ENCODE data around the gene PBRM1.

Gene PBRM1

DNA sequence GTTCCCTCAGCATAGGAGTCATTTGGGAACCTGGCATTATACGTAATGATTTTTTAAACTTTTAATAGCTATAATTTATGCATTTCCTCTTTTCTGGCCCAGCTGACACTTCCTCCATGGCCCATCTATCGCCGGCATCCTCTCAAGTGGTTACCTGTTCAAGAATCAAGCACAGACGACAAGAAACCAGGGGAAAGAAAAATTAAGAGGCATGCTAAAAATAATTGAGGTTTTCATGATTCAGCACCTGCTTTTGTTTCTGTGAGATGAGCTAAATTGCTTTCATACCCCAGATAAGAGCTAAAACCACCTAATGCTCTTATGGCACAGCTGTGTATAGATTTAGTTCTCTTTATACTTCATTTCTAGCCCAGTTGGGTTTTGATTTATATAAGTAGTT lies 21.9 kb upstream of the PBRM1 start:
- TF ChIP-seq FOXP2 (optimal IDR thresholded peaks at IDR 0.05; ENCODE audit: control extremely low read depth, extremely low read length, insufficient read depth) (no peak), POLR2AphosphoS5 (IDR thresholded peaks at IDR 0.05; ENCODE audit: borderline replicate concordance, low read depth, low read length) (no peak), EZH2 (IDR thresholded peaks at IDR 0.05) (no peak)
- H3K4me3 ChIP-seq: peak overlapping the region; percentile 85; the same call in 1 of the 2 replicates
- H3K36me3 ChIP-seq (ENCODE audit: insufficient read depth, low read length): peaks cover 12% of the 10 kb centered on the region
- no peak overlapping the region for H3K9ac ChIP-seq (ENCODE audit: insufficient read length)
- H3K9me3 ChIP-seq (ENCODE audit: low read depth, low read length): no peaks in the 10 kb centered on the region
- no peak for DNase-seq (ENCODE audit: low read depth, low spot score)
- H3K27ac ChIP-seq: no peak overlapping the region

DNA sequence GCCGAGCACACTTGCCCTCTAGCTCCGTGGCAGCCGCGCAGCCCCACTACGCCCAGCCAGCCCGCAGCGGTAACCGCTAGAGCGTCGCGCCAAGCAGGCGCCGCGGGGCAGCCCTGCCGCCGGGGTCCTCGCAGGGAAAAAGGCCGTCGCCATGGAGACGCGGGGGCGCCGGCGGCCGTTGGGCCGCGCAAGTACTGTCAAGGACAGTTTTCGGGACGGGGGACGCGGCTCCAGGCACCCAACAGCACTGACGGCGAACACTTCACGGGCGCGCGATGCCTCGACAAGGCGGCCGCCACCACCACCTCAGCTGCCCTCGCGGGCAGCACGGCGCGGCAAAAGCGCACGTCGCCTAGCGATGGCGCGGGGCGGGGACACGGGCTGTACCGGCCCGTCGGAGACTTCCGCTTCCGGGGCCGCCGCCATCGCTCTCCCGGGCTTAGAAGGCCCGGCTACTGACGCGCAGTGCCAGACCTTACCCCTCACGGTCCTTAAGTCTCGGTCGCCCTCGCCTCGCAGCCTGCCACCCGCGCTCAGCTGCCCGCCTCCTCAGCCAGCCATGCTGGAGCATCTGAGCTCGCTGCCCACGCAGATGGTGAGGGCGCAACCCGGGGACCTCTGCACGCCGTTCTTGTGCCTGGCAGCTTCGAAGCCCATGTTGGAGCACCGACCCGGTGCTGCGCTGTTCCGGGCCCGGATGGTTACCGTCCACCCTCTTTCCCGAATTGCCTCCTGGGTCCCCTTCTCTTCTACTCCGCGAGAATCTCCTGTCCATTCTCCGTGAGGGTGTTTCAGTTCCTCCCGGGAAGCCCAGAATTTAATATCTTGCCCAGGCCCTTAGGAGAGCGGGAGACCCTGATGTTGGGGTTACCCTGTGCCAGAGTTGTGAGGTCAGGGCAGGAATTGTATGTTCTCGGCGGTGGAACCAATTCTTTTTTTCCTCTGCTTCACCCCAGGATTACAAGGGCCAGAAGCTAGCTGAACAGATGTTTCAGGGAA lies 20.3 kb upstream of the PBRM1 start, which contains the start of the genes GLT8D1 and SPCS1:
Gene GLT8D1, minus strand, starts transcription at position 104 of the 999 bp plus-strand sequence. CDS start 5,331 bp downstream, outside the sequence.
Gene SPCS1, plus strand, starts transcription at position 419 of the 999 bp plus-strand sequence. Its CDS starts 141 bp downstream, at position 560.
- Histone ChIP-seq H3K4me3 (peak within 1 kb of the TSS; percentile 85), H3K9me3 (ENCODE audit: low read depth, low read length) (no peaks in the 10 kb centered on the region), H3K9ac (ENCODE audit: insufficient read length) (peak within 1 kb of the TSS; percentile 88), H3K27ac (no peak within 1 kb of the TSS), H3K36me3 (ENCODE audit: insufficient read depth, low read length) (peaks cover 12% of the 10 kb centered on the region)
- no peak for DNase-seq (ENCODE audit: low read depth, low spot score)
- TF ChIP-seq FOXP2 (optimal IDR thresholded peaks at IDR 0.05; ENCODE audit: control extremely low read depth, extremely low read length, insufficient read depth) (no peak), EZH2 (IDR thresholded peaks at IDR 0.05) (no peak), POLR2AphosphoS5 (IDR thresholded peaks at IDR 0.05; ENCODE audit: borderline replicate concordance, low read depth, low read length) (peak; percentile 84)

- H3K27ac ChIP-seq: no peak overlapping the region
- no peaks in the 10 kb centered on the region for H3K9me3 ChIP-seq (ENCODE audit: low read depth, low read length)
- TF ChIP-seq FOXP2 (optimal IDR thresholded peaks at IDR 0.05; ENCODE audit: control extremely low read depth, extremely low read length, insufficient read depth) (no peak), EZH2 (IDR thresholded peaks at IDR 0.05) (no peak), POLR2AphosphoS5 (IDR thresholded peaks at IDR 0.05; ENCODE audit: borderline replicate concordance, low read depth, low read length) (no peak)
- peak overlapping the region; percentile 63 for H3K9ac ChIP-seq (ENCODE audit: insufficient read length)
- no peak for DNase-seq (ENCODE audit: low read depth, low spot score)
- peak overlapping the region; percentile 85 for H3K4me3 ChIP-seq
- H3K36me3 ChIP-seq (ENCODE audit: insufficient read depth, low read length): peaks cover 12% of the 10 kb centered on the region
Measured at GRCh38 chr3:52705438-52705687, 19.6 kb upstream of the PBRM1 start.

- TF ChIP-seq EZH2 (IDR thresholded peaks at IDR 0.05) (no peak), FOXP2 (optimal IDR thresholded peaks at IDR 0.05; ENCODE audit: control extremely low read depth, extremely low read length, insufficient read depth) (no peak), POLR2AphosphoS5 (IDR thresholded peaks at IDR 0.05; ENCODE audit: borderline replicate concordance, low read depth, low read length) (no peak)
- no peak for DNase-seq (ENCODE audit: low read depth, low spot score)
- H3K36me3 ChIP-seq (ENCODE audit: insufficient read depth, low read length): peaks cover 12% of the 10 kb centered on the region
- H3K9me3 ChIP-seq (ENCODE audit: low read depth, low read length): no peaks in the 10 kb centered on the region
- H3K9ac ChIP-seq (ENCODE audit: insufficient read length): peak overlapping the region; percentile 63
- peak overlapping the region; percentile 85 for H3K4me3 ChIP-seq
- no peak overlapping the region for H3K27ac ChIP-seq
Measured at GRCh38 chr3:52704611-52705437, 19.1 kb upstream of the PBRM1 start.

DNA sequence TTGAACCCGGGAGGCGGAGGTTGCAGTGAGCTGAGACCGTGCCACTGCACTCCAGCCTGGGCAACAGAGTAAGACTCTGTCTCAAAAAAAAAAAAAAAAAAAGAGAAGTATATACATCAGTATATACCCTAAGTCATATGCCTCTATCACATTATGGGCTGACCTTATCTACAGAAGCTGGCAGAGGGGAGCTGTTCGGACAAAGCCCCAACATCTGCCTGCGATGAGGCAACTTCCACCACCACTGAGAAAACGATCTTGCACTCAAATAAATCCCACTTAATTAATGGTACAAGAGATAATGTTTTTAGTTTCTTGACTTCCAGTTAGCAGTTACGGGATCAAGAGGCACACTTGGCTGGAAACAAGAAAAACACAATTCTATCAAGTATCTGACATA lies 17.6 kb upstream of the PBRM1 start:
- Histone ChIP-seq H3K27ac (no peak overlapping the region), H3K36me3 (ENCODE audit: insufficient read depth, low read length) (peaks cover 9% of the 10 kb centered on the region), H3K9me3 (ENCODE audit: low read depth, low read length) (no peaks in the 10 kb centered on the region), H3K4me3 (no peak overlapping the region), H3K9ac (ENCODE audit: insufficient read length) (no peak overlapping the region)
- DNase-seq (ENCODE audit: low read depth, low spot score): no peak
- TF ChIP-seq FOXP2 (optimal IDR thresholded peaks at IDR 0.05; ENCODE audit: control extremely low read depth, extremely low read length, insufficient read depth): no peak
- TF ChIP-seq EZH2 (IDR thresholded peaks at IDR 0.05): no peak
- no peak for TF ChIP-seq POLR2AphosphoS5 (IDR thresholded peaks at IDR 0.05; ENCODE audit: borderline replicate concordance, low read depth, low read length)

- no peak for TF ChIP-seq EZH2 (IDR thresholded peaks at IDR 0.05)
- peak; percentile 13; the same call in 1 of the 2 replicates for TF ChIP-seq POLR2AphosphoS5 (IDR thresholded peaks at IDR 0.05; ENCODE audit: borderline replicate concordance, low read depth, low read length)
- no peak overlapping the region for H3K4me3 ChIP-seq
- H3K9me3 ChIP-seq (ENCODE audit: low read depth, low read length): no peaks in the 10 kb centered on the region
- H3K36me3 ChIP-seq (ENCODE audit: insufficient read depth, low read length): peaks cover 43% of the 10 kb centered on the region
- no peak overlapping the region for H3K27ac ChIP-seq
- DNase-seq (ENCODE audit: low read depth, low spot score): no peak
- H3K9ac ChIP-seq (ENCODE audit: insufficient read length): no peak overlapping the region
Measured at GRCh38 chr3:52697632-52697965, 11.9 kb upstream of the PBRM1 start.

- no peak for DNase-seq (ENCODE audit: low read depth, low spot score)
- no peak overlapping the region for H3K27ac ChIP-seq
- H3K9me3 ChIP-seq (ENCODE audit: low read depth, low read length): no peaks in the 10 kb centered on the region
- TF ChIP-seq FOXP2 (optimal IDR thresholded peaks at IDR 0.05; ENCODE audit: control extremely low read depth, extremely low read length, insufficient read depth) (no peak), POLR2AphosphoS5 (IDR thresholded peaks at IDR 0.05; ENCODE audit: borderline replicate concordance, low read depth, low read length) (no peak), EZH2 (IDR thresholded peaks at IDR 0.05) (no peak)
- H3K36me3 ChIP-seq (ENCODE audit: insufficient read depth, low read length): peaks cover 48% of the 10 kb centered on the region
- no peak overlapping the region for H3K4me3 ChIP-seq
- H3K9ac ChIP-seq (ENCODE audit: insufficient read length): no peak overlapping the region
Measured at GRCh38 chr3:52696830-52697631, 11.3 kb upstream of the PBRM1 start.

Data from SK-N-MC (cell line).